ENCODE measurements around the gene COA1.
"Not testable (repeated sequence)": the region's sequence is repeated elsewhere in the genome, so short reads cannot be mapped to it uniquely, and the experiment has no call there.

COA1 gene

DNA sequence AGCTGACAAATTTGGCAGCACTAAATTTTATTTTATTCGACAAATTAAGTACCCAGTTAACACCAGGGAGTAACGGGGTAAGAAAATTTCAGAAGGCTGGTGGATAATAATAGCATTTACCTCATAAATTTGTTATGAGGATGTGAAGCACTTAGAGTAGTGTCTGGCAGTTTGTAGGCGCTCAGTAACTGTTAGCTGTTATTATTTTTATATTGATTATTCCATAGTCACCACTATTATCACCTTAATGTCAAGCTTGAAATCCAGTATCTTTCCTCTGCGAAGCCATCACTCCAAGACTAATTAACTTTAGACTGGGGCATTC lies 563 bp upstream of the COA1 start:
- peak overlapping the region; percentile 66 for H3K4me3 ChIP-seq (ENCODE audit: low read depth, low read length)

- no peak overlapping the region for H3K4me3 ChIP-seq (ENCODE audit: low read depth, low read length)
Measured at GRCh38 chr7:43727494-43727893, 1.8 kb downstream of the COA1 start.

DNA sequence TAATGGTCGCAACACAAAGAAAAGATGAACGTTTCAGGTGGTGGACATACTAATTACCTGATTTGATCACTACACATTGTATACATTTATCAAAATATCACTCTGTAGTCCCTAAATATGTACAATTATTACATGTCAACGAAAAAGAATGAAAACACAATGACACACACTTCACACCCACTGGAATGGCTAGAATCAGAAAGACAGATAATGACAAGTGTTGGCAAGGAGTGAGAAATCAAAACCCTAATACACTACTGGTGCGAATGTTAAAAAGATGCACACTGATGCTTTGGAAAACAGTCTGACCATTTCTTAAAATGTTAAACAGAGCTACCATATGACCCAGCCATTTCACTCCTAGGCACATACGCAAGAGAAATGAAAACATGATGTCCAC lies 2.3 kb downstream of the COA1 start:
- no peak overlapping the region for H3K4me3 ChIP-seq (ENCODE audit: low read depth, low read length)

DNA sequence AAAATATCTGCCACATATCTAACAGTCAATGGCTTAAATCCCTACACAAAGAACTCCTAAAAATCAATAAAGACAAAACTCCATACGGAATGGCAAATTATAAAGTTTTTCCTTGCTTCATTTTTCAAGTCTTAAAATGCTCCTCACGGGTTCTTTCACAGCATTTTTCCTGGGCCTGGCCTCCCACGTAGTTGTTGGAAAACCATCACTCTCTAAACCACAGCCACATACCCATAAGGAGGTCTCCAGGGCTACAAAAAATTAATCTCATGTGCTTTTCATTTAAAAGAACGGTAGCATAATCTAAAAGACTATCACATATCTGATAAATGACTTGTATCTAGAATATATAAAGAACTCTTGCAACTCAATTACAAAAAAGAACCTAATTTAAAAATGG lies 2.9 kb downstream of the COA1 start:
- H3K4me3 ChIP-seq (ENCODE audit: low read depth, low read length), result no peak overlapping the region

DNA sequence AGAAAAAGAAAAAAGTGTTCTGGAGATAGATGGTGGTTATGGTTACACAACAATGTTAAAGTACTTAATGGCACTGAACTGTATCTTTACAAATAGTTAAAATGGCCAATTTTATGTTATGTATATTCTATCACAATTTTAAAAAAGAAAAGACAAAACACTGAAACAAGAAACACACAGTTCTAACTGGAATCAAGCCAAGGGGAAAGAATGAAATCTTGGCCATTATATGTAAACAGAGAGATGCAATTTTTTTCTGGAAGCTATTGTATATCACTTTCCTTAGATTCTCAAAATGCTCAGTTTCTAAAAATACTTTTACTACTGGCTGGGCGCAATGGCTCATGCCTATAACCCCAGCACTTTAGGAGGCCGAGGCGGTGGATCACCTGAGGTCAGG lies 4.1 kb downstream of the COA1 start:
- H3K4me3 ChIP-seq (ENCODE audit: low read depth, low read length), result no peak overlapping the region

- no peak overlapping the region for H3K4me3 ChIP-seq (ENCODE audit: low read depth, low read length)
Measured at GRCh38 chr7:43723007-43723341, 6.3 kb downstream of the COA1 start.

GRCh38 chr7:43721193-43721806 lies 8.0 kb downstream of the COA1 start:
- H3K4me3 ChIP-seq (ENCODE audit: low read depth, low read length), result no peak overlapping the region

GRCh38 chr7:43716598-43716997 lies 12.7 kb downstream of the COA1 start:
- H3K4me3 ChIP-seq (ENCODE audit: low read depth, low read length), result no peak overlapping the region

DNA sequence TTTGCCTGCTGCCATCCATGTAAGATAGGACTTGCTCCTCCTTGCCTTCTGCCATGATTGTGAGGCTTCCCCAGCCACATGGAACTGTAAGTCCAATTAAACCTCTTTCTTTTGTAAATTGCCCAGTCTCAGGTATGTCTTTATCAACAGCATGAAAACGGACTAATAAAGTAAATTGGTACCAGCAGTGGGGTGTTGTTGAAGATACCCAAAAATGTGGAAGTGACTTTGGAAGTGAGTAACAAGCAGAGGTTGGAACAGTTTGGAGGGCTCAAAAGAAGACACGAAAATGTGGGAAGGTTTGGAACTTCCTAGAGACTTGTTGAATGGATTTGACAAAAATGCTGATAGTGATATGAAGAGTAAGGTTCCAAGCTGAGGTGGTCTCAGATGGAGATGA lies 13.4 kb downstream of the COA1 start:
- H3K4me3 ChIP-seq (ENCODE audit: low read depth, low read length), result not testable (repeated sequence)

- no peak overlapping the region for H3K4me3 ChIP-seq (ENCODE audit: low read depth, low read length)
Measured at GRCh38 chr7:43711503-43711902, 17.8 kb downstream of the COA1 start.

DNA sequence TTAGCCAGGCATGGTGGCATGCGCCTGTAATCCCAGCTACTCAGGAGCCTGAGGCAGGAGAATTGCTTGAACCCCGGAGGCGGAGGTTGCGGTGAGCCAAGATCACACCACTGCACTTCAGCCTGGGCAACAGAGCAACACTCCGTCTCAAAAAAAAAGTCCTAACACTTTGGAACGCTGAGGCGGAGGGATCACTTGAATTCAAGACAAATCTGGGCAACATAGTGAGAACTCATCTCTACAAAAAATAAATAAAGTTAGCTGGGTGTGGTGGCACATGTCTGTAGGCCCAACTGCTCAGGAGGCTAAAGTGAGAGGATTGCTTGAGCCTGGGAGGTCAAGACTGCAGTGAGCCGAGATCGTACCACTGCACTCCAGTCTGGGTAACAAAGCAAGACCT lies 21.3 kb downstream of the COA1 start:
- H3K4me3 ChIP-seq (ENCODE audit: low read depth, low read length), result not testable (repeated sequence)

DNA sequence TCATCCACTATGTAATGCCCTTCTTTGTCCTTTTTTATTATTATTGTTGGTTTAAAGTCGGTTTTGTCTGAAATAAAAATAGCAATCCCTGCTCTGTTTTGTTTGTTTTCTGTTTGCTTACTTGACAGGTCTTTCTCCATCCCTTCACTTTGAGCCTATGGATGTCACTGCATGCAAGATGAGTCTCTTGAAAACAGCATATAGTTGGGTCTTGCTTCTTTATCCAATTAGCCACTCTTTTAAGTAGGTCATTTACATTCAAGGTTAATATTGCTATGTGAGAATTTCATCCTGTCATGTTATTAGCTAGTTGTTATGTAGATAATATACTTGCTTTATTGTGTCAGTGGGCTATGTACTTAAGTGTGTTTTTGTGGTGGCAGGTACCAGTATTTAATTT lies 25.8 kb downstream of the COA1 start:
- no peak overlapping the region for H3K4me3 ChIP-seq (ENCODE audit: low read depth, low read length)

DNA sequence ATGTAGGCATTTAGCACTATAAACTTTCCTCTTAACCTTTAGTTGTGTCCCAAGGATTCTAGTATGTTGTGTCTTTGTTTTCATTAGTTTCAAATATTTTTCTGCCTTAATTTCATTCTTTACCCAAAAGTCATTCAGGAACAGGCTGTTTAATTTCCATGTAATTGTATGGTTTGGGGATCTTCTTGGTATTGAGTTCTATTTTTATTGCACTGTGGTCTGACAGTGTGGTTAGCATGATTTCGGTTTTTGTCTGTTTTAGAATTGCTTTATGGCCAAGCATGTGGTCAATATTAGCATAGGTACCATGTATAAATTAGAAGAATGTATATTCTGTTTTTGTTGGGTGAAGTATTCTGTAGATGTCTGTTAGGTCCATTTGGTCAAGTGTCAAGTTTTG lies 26.3 kb downstream of the COA1 start:
- no peak overlapping the region for H3K4me3 ChIP-seq (ENCODE audit: low read depth, low read length)

- no peak overlapping the region for H3K4me3 ChIP-seq (ENCODE audit: low read depth, low read length)
Measured at GRCh38 chr7:43701929-43702328, 27.4 kb downstream of the COA1 start.

DNA sequence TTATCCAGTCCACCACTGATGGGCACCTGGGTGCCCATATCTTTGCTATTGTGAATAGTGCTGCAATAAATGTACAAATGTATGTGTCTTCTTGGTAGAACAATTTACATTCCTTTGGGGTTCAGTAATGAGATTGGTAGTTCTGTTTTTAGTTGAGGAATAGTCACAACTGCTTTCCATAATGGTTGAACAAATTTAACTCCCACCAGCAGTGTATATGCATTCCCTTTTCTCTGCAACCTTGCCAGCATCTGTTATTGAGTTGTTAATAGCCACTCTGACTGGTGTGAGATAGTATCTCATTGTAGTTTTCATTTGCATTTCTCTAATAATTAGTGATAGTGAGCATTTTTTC lies 27.8 kb downstream of the COA1 start:
- H3K4me3 ChIP-seq (ENCODE audit: low read depth, low read length), result no peak overlapping the region

- H3K4me3 ChIP-seq (ENCODE audit: low read depth, low read length), result no peak overlapping the region
Measured at GRCh38 chr7:43700646-43701499, 28.4 kb downstream of the COA1 start.

- H3K4me3 ChIP-seq (ENCODE audit: low read depth, low read length), result no peak overlapping the region
Measured at GRCh38 chr7:43700059-43700501, 29.2 kb downstream of the COA1 start.

- no peak overlapping the region for H3K4me3 ChIP-seq (ENCODE audit: low read depth, low read length)
Measured at GRCh38 chr7:43698460-43699255, 30.7 kb downstream of the COA1 start.

DNA sequence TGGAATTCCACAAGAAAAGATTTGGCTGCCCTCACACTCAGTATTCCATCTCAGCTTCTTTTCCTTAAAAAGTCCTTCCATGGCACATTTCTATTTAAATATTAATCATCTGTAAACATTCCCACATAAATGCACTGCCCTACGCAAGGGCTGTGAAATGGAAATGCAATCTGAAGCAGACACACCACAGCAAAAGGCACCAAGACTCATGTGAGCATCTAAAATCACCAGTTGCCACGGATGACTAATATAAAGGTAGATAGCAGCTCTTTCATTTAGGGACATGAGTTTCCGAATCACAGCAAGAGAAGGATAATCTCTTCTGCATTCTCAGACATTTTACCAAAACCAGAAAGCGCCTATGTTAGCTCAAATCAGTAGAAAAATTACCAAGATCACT lies 31.6 kb downstream of the COA1 start:
- H3K4me3 ChIP-seq (ENCODE audit: low read depth, low read length), result no peak overlapping the region

- no peak overlapping the region for H3K4me3 ChIP-seq (ENCODE audit: low read depth, low read length)
Measured at GRCh38 chr7:43695365-43695764, 34.0 kb downstream of the COA1 start.

- no peak overlapping the region for H3K4me3 ChIP-seq (ENCODE audit: low read depth, low read length)
Measured at GRCh38 chr7:43694399-43694748, 34.9 kb downstream of the COA1 start.

DNA sequence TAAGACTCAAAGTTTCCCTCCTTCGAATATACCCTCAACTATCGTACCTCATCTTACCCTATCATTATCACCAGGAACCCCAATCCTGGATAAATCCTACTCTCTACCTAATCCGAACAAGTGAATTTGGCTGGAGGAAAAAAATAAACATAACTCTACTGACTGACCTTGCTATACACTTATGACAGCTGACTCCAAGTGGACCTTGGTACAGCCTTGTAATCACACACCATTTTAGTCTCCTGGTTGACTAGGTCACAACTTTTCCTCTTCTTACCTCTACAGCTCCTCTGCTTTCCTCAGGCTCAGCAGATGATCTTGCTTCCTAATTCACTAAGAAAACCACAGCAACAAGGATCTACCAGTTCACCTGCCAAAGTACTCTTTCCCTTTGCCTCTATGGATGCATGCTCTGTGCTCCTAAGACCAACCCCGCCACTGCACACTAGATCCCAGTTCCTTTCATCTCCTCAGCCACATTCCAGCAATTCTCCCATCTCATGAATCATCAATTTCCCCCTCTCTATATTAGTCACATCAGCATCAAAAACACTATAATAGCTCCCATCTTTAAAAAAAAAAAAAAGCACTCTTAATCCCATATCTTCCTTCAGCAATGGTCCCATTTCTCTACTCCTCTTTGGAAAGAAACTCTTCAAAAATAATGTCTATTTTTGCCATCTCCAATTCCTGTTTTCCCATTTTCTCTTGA lies 35.5 kb downstream of the COA1 start:
- no peak overlapping the region for H3K4me3 ChIP-seq (ENCODE audit: low read depth, low read length)
